ENCODE results near the gene IMMP2L.

- no peak for TF ChIP-seq CTCF (IDR thresholded peaks at IDR 0.05)
- TF ChIP-seq POLR2A (IDR thresholded peaks at IDR 0.05; ENCODE audit: low read depth): no peak
- no peak for TF ChIP-seq POLR2AphosphoS5 (IDR thresholded peaks at IDR 0.05)
- TF ChIP-seq EP300 (IDR thresholded peaks at IDR 0.05): no peak
Observed at GRCh38 chr7:111513566-111513965, 48.7 kb downstream of the IMMP2L start.

Measured in esophagus muscularis mucosa (tissue), 4 donors.